H1 (cell line): ENCODE data around the gene TEAD4. TPM values are rescaled to one million over a fixed set of nuclear protein-coding genes. Genes with fewer than 3 reads are reported as not detected.

Experiments used
- CTCF ChIA-PET: fragments of 300-600 bp; sonication (Branson Sonifier 250); formaldehyde crosslinking; loops from one replicate; lab custom pipeline; 2021; ENCODE audit not compliant: partially characterized antibody; lab: Charles Lee
- POLR2A ChIA-PET: fragments of 300-600 bp; sonication (Branson Sonifier 250); formaldehyde crosslinking; loops from one replicate; lab custom pipeline; 2021; ENCODE audit warnings: inconsistent platforms; ENCODE audit not compliant: partially characterized antibody; lab: Charles Lee
- DNase-seq, 2 experiments: peaks; one replicate each; pipeline versions ENCODE4 v3.0.0 to v3.0.0-alpha.2; 2010 to 2022; ENCODE audit warnings: low spot score in 2 of 2, low read depth in 1 of 2, mixed read lengths in 1 of 2
- FAIRE-seq: peaks from 2 replicates; lab custom pipeline; 2011; peaks lifted over from hg19 to GRCh38; lab: Jason Lieb, UNC
- H2AFZ ChIP-seq: 2 replicates; pipeline ENCODE4 v1.8.1; 2012; ENCODE audit warnings: low read length, inconsistent platforms
- H2AK5ac ChIP-seq: 2 replicates; pipeline ENCODE4 v1.6.1; 2013; ENCODE audit warnings: low read depth, low read length
- H2BK120ac ChIP-seq: replicated peaks from 2 replicates; pipeline ENCODE3; 2013; ENCODE audit warnings: low read depth, low read length, inconsistent platforms
- H2BK12ac ChIP-seq: 2 replicates; pipeline ENCODE4 v1.6.1; 2013; ENCODE audit warnings: low read depth, low read length
- H2BK15ac ChIP-seq: 2 replicates; pipeline ENCODE4 v1.6.1; 2013; ENCODE audit warnings: low read length
- H2BK20ac ChIP-seq: 2 replicates; pipeline ENCODE4 v1.6.1; 2013; ENCODE audit warnings: low read length
- H2BK5ac ChIP-seq: 2 replicates; pipeline ENCODE4 v1.6.1; 2013; ENCODE audit warnings: low read depth, low read length
- H3K14ac ChIP-seq: 2 replicates; pipeline ENCODE4 v1.6.1; 2013; ENCODE audit warnings: inconsistent platforms; ENCODE audit not compliant: insufficient read length
- H3K18ac ChIP-seq: 2 replicates; pipeline ENCODE4 v1.6.1; 2013; ENCODE audit warnings: low read length; ENCODE audit errors: extremely low read depth
- H3K23ac ChIP-seq: 2 replicates; pipeline ENCODE4 v1.6.1; 2013; ENCODE audit warnings: inconsistent platforms; ENCODE audit not compliant: insufficient read length
- H3K23me2 ChIP-seq: 2 replicates; pipeline ENCODE4 v1.6.1; 2013; ENCODE audit warnings: low read depth, low read length
- H3K27ac ChIP-seq: 2 replicates; pipeline ENCODE4 v1.6.1; 2011; ENCODE audit warnings: low read depth, low read length, inconsistent platforms
- H3K27me3 ChIP-seq, 4 experiments: replicated peaks in 1 of 4; 1 replicate in 1 of 4; 2 replicates in 3 of 4; pipeline versions ENCODE4 v1.6.1 to v1.8.1; 2011 to 2013; ENCODE audit warnings: low read length in 3 of 4, mild to moderate bottlenecking in 3 of 4, inconsistent platforms in 2 of 4, mixed read lengths in 2 of 4, moderate library complexity in 1 of 4; ENCODE audit not compliant: control insufficient read depth in 3 of 4, insufficient read depth in 3 of 4; ENCODE audit errors: extremely low read depth in 1 of 4
- H3K36me3 ChIP-seq, 4 experiments: 2 replicates each; pipeline versions ENCODE4 v1.6.1 to v1.8.1; 2011 to 2013; ENCODE audit warnings: mild to moderate bottlenecking in 4 of 4, low read length in 3 of 4, moderate library complexity in 2 of 4, control low read depth in 1 of 4, inconsistent platforms in 1 of 4; ENCODE audit not compliant: insufficient read depth in 4 of 4, control insufficient read depth in 2 of 4
- H3K4ac ChIP-seq: replicated peaks from 2 replicates; pipeline ENCODE3; 2013; ENCODE audit warnings: low read length, low read depth, mixed read lengths, inconsistent platforms; ENCODE audit not compliant: insufficient read length
- H3K4me1 ChIP-seq, 4 experiments: replicated peaks in 1 of 4; 1 replicate in 1 of 4; 2 replicates in 3 of 4; pipeline versions ENCODE4 v1.6.1 to v1.8.1; 2011 to 2013; ENCODE audit warnings: low read length in 3 of 4, inconsistent platforms in 2 of 4, mixed read lengths in 1 of 4; ENCODE audit not compliant: insufficient read depth in 4 of 4, control insufficient read depth in 3 of 4
- H3K4me2 ChIP-seq, 2 experiments: 2 replicates each; pipeline versions ENCODE4 v1.6.1 to v1.8.1; 2011 to 2013; ENCODE audit warnings: low read depth in 2 of 2, low read length in 2 of 2, control low read depth in 1 of 2, inconsistent platforms in 1 of 2, mild to moderate bottlenecking in 1 of 2; ENCODE audit not compliant: insufficient read depth in 1 of 2
- H3K4me3 ChIP-seq, 4 experiments: fragments of 200-600, 300-600 bp in 1 of 4; sonication (generic), shearing (Covaris generic), sonication (Bioruptor Twin) in 1 of 4; 2 replicates each; pipeline versions ENCODE4 v1.5.1 to v1.8.1; 2011 to 2016; ENCODE audit warnings: low read length in 4 of 4, low read depth in 3 of 4, control low read depth in 2 of 4, inconsistent platforms in 2 of 4, mild to moderate bottlenecking in 2 of 4, mixed read lengths in 1 of 4, moderate library complexity in 1 of 4; ENCODE audit not compliant: insufficient read depth in 2 of 4; ENCODE audit errors: extremely low read depth in 1 of 4
- H3K56ac ChIP-seq: replicated peaks from 2 replicates; pipeline ENCODE3; 2013; ENCODE audit warnings: low read depth, mild to moderate bottlenecking, mixed read lengths, low read length, inconsistent platforms; ENCODE audit not compliant: insufficient read length
- H3K79me1 ChIP-seq: 2 replicates; pipeline ENCODE4 v1.6.1; 2013; ENCODE audit warnings: low read depth, low read length, control low read depth
- H3K79me2 ChIP-seq, 2 experiments: 2 replicates each; pipeline versions ENCODE4 v1.6.1 to v1.8.1; 2012 to 2013; ENCODE audit warnings: low read length in 2 of 2, mild to moderate bottlenecking in 2 of 2, inconsistent platforms in 1 of 2; ENCODE audit not compliant: insufficient read depth in 2 of 2, control insufficient read depth in 1 of 2
- H3K9ac ChIP-seq, 4 experiments: replicated peaks in 1 of 4; 1 replicate in 1 of 4; 2 replicates in 3 of 4; pipeline versions ENCODE4 v1.6.1 to v1.8.1; 2011 to 2013; ENCODE audit warnings: low read depth in 3 of 4, low read length in 3 of 4, control low read depth in 2 of 4, mild to moderate bottlenecking in 2 of 4, moderate library complexity in 2 of 4, inconsistent platforms in 1 of 4; ENCODE audit errors: extremely low read depth in 1 of 4
- H3K9me3 ChIP-seq, 2 experiments: 2 replicates each; pipeline versions ENCODE4 v1.6.1 to v1.8.1; 2012 to 2013; ENCODE audit warnings: mild to moderate bottlenecking in 2 of 2, moderate library complexity in 2 of 2, control low read depth in 1 of 2, inconsistent platforms in 1 of 2, low read depth in 1 of 2, low read length in 1 of 2, mixed read lengths in 1 of 2; ENCODE audit not compliant: insufficient read depth in 2 of 2
- H4K20me1 ChIP-seq, 2 experiments: replicated peaks in 1 of 2; 2 replicates each; pipeline versions ENCODE3 to v1.8.1; 2011 to 2013; ENCODE audit warnings: inconsistent platforms in 2 of 2, low read length in 2 of 2, mild to moderate bottlenecking in 1 of 2; ENCODE audit not compliant: insufficient read depth in 2 of 2, control insufficient read depth in 1 of 2
- H4K5ac ChIP-seq: 2 replicates; pipeline ENCODE4 v1.6.1; 2013; ENCODE audit warnings: low read length, low read depth, mixed read lengths, inconsistent platforms; ENCODE audit not compliant: insufficient read length
- H4K8ac ChIP-seq: 2 replicates; pipeline ENCODE4 v1.8.0; 2013; ENCODE audit warnings: mild to moderate bottlenecking, moderate library complexity, low read length, inconsistent platforms; ENCODE audit not compliant: insufficient read depth; ENCODE audit errors: extremely low read depth
- H4K91ac ChIP-seq: replicated peaks from 2 replicates; pipeline ENCODE3; 2013; ENCODE audit warnings: low read length, mixed read lengths, inconsistent platforms; ENCODE audit not compliant: insufficient read length
- ATF3 ChIP-seq: IDR thresholded peaks from 2 replicates; pipeline ENCODE4 v1.6.1; 2011; ENCODE audit warnings: low read depth, mild to moderate bottlenecking, low read length; ENCODE audit not compliant: insufficient read depth
- CTCF ChIP-seq, 3 experiments: IDR thresholded peaks; 1 replicate in 2 of 3; 2 replicates in 1 of 3; pipeline versions ENCODE4 v1.5.1 to v1.6.1; 2011; ENCODE audit warnings: low read length in 3 of 3, mild to moderate bottlenecking in 3 of 3, inconsistent platforms in 2 of 3, low read depth in 1 of 3, moderate library complexity in 1 of 3; ENCODE audit not compliant: insufficient read depth in 1 of 3; ENCODE audit errors: control extremely low read depth in 1 of 3
- E2F6 ChIP-seq: IDR thresholded peaks from 2 replicates; pipeline ENCODE4 v1.6.1; 2012; ENCODE audit warnings: inconsistent platforms
- EP300 ChIP-seq, 2 experiments: IDR thresholded peaks; 1 replicate in 1 of 2; 2 replicates in 1 of 2; pipeline ENCODE4 v1.6.1; 2011 to 2012; ENCODE audit warnings: low read depth in 2 of 2, low read length in 2 of 2, mild to moderate bottlenecking in 2 of 2, borderline replicate concordance in 1 of 2, inconsistent platforms in 1 of 2, moderate library complexity in 1 of 2
- HDAC2 ChIP-seq, 2 experiments: fragments of 300-600 bp in 1 of 2; sonication (generic) in 1 of 2; IDR thresholded peaks; 2 replicates each; pipeline ENCODE4 v1.6.1; 2011 to 2012; ENCODE audit warnings: low read depth in 2 of 2, low read length in 2 of 2, mild to moderate bottlenecking in 2 of 2, moderate library complexity in 2 of 2, borderline replicate concordance in 1 of 2, inconsistent platforms in 1 of 2
- HDAC6 ChIP-seq: IDR thresholded peaks from one replicate; pipeline ENCODE4 v1.7.1; 2012; ENCODE audit warnings: low read depth, mild to moderate bottlenecking, inconsistent platforms, low read length, moderate library complexity
- MAFK ChIP-seq: IDR thresholded peaks from 2 replicates; pipeline ENCODE4 v1.6.1; 2012; ENCODE audit warnings: low read depth, mild to moderate bottlenecking, improper control_type of control experiment, low read length
- WGBS, 2 experiments: shearing (Covaris generic) in 1 of 2; methylation state at CpG; one replicate each; pipeline versions ENCODE4 v1.1.6 to v1.1.7; 2013 to 2015; ENCODE audit warnings: low lambda C conversion rate in 2 of 2, mixed read lengths in 2 of 2, inconsistent platforms in 1 of 2, low coverage in 1 of 2, missing lambda C conversion rate in 1 of 2; ENCODE audit not compliant: insufficient replicate concordance in 2 of 2, insufficient coverage in 1 of 2, insufficient read length in 1 of 2; ENCODE audit errors: extremely low coverage in 1 of 2, missing lambda C conversion rate in 1 of 2; 5-methylcytosine and 5-hydroxymethylcytosine counted together
- polyA plus RNA-seq, 7 experiments: library from polyadenylated mRNA; depleted of rRNA in 3 of 7; stranded (reverse) in 5 of 7; unstranded in 2 of 7; fragments of >200 nt in 5 of 7; fragments of 200-250 nt in 2 of 7; gene quantifications; 1 replicate in 5 of 7; 2 replicates in 1 of 7; 4 replicates in 1 of 7; pipeline versions ENCODE4 v1.2.1 to v1.2.3, GENCODE V29; 2011 to 2013; ENCODE audit warnings: missing spikeins in 2 of 7, mixed read lengths in 2 of 7
- total RNA-seq: library from RNA; stranded (reverse); fragmentation: NEBNext Ultra II Directional; extraction: Animal tissue kit (Norgen Biotek cat#: 25700); gene quantifications from 2 replicates; pipeline ENCODE4 v1.2.1, GENCODE V29; 2021

TEAD4 gene
- total and polyA plus RNA-seq, 2 of the 8 experiments (the other 6 are each of a cell fraction or from before 2014, with no cell fraction given): 56.7 to 116 TPM

- H3K79me2 ChIP-seq: no peaks in the 10 kb centered on the region
- no peak overlapping the region for H4K8ac ChIP-seq
- no peak overlapping the region for H3K4ac ChIP-seq
- no peak overlapping the region for H4K91ac ChIP-seq
- H4K20me1 ChIP-seq: peaks cover 0 to 3% of the 10 kb centered on the region in 2 experiments
- peaks cover 0 to 10% (median 3%) of the 10 kb centered on the region in 4 experiments; a peak in 3 of 8 replicates for H3K36me3 ChIP-seq
- no peak overlapping the region for H3K56ac ChIP-seq
- H3K27me3 ChIP-seq: no peaks in the 10 kb centered on the region
- no peak overlapping the region for H4K5ac ChIP-seq
- no peak overlapping the region for H3K18ac ChIP-seq
- ChIA-PET POLR2A (interaction anchor here (0.9 to 1.8 kb wide), 2 partner anchors 9 to 47 kb away, joined by 3 read pairs; no protein-coding TSS in a partner anchor), CTCF (interaction anchor here (0.7 to 1.6 kb wide), 3 partner anchors 88 to 200 kb away, joined by 3 read pairs; no protein-coding TSS in a partner anchor)
- H3K4me2 ChIP-seq: no peak overlapping the region
- H3K79me1 ChIP-seq: no peaks in the 10 kb centered on the region
- H2BK12ac ChIP-seq: no peak overlapping the region
- no peak overlapping the region for H2BK15ac ChIP-seq
- no peak for FAIRE-seq
- H3K23me2 ChIP-seq: no peaks in the 10 kb centered on the region
- WGBS, 2 experiments: 84% methylated on average over 17 of the region's 17 CpGs; no CpG with 5 or more reads in 1 of the 2 experiments
- no peak overlapping the region for H2BK20ac ChIP-seq
- no peaks in the 10 kb centered on the region for H3K9me3 ChIP-seq
- no peak overlapping the region for H3K27ac ChIP-seq
- peak in 1 of 2 experiments; percentile 41 for DNase-seq
- no peak overlapping the region for H3K14ac ChIP-seq
- no peak overlapping the region for H2AK5ac ChIP-seq
- no peak overlapping the region for H3K4me3 ChIP-seq
- peaks cover 0 to 5% (median 2%) of the 10 kb centered on the region in 4 experiments; a peak in 4 of 7 replicates for H3K4me1 ChIP-seq
- no peak overlapping the region for H2BK5ac ChIP-seq
- no peak overlapping the region for H2AFZ ChIP-seq
- H3K9ac ChIP-seq: no peak overlapping the region
- no peak overlapping the region for H3K23ac ChIP-seq
- H2BK120ac ChIP-seq: no peak overlapping the region
- TF ChIP-seq EP300 (IDR thresholded peaks at IDR 0.05; ENCODE audit: borderline replicate concordance in 1 of 2, low read depth in 2 of 2, low read length in 2 of 2): no peak
- no peak for TF ChIP-seq E2F6
- TF ChIP-seq CTCF (IDR thresholded peaks at IDR 0.05; ENCODE audit: control extremely low read depth in 1 of 3, insufficient read depth in 1 of 3, low read depth in 1 of 3, low read length in 3 of 3): no peak
- no peak for TF ChIP-seq MAFK
- no peak for TF ChIP-seq HDAC2 (IDR thresholded peaks at IDR 0.05; ENCODE audit: borderline replicate concordance in 1 of 2, low read depth in 2 of 2, low read length in 2 of 2)
- no peak for TF ChIP-seq ATF3
- TF ChIP-seq HDAC6: no peak
Observed at GRCh38 chr12:3046441-3047200, 87.4 kb downstream of the TEAD4 start.
